Fibroblast of lung (primary cell): ENCODE results near the gene SLX1A. TPM values are rescaled to one million over a fixed set of nuclear protein-coding genes. Genes with fewer than 3 reads are reported as not detected.
"Not testable (repeated sequence)": the region's sequence is repeated elsewhere in the genome, so short reads cannot be mapped to it uniquely, and the experiment has no call there.

Experiments used
- DNase-seq, 2 donors: peaks; one replicate each; pipeline versions ENCODE4 v3.0.0 to v3.0.0-alpha.2; 2010; ENCODE audit warnings: low read depth in 2 of 2
- H2AFZ ChIP-seq: 2 replicates; pipeline ENCODE4 v1.5.1; 2012; ENCODE audit warnings: low read length, control low read depth, inconsistent platforms
- H3K27ac ChIP-seq: 2 replicates; pipeline ENCODE4 v1.5.1; 2011; ENCODE audit warnings: low read length, control low read depth; ENCODE audit not compliant: insufficient read depth
- H3K27me3 ChIP-seq: 2 replicates; pipeline ENCODE4 v1.5.1; 2011; ENCODE audit warnings: mild to moderate bottlenecking, low read length; ENCODE audit not compliant: control insufficient read depth, insufficient read depth
- H3K36me3 ChIP-seq: 2 replicates; pipeline ENCODE4 v1.5.1; 2011; ENCODE audit warnings: low read length; ENCODE audit not compliant: control insufficient read depth, insufficient read depth
- H3K4me1 ChIP-seq: 2 replicates; pipeline ENCODE4 v1.5.1; 2011; ENCODE audit warnings: low read length; ENCODE audit not compliant: control insufficient read depth, insufficient read depth; ENCODE audit errors: extremely low read depth
- H3K4me2 ChIP-seq: 2 replicates; pipeline ENCODE4 v1.5.1; 2011; ENCODE audit warnings: low read length, control low read depth; ENCODE audit not compliant: insufficient read depth; ENCODE audit errors: extremely low read depth
- H3K4me3 ChIP-seq, 4 experiments: fragments of 200-600 bp in 1 of 4; sonication (generic) in 1 of 4; replicated peaks in 1 of 4; 2 replicates each; pipeline ENCODE4 v1.5.1; 2011 to 2016; ENCODE audit warnings: low read length in 4 of 4, low read depth in 3 of 4, mild to moderate bottlenecking in 3 of 4, control low read depth in 2 of 4, inconsistent platforms in 1 of 4, mixed read lengths in 1 of 4; ENCODE audit not compliant: insufficient read depth in 1 of 4; ENCODE audit errors: control extremely low read depth in 1 of 4
- H3K79me2 ChIP-seq: 2 replicates; pipeline ENCODE4 v1.5.1; 2012; ENCODE audit warnings: mild to moderate bottlenecking, low read length, inconsistent platforms; ENCODE audit not compliant: control insufficient read depth, insufficient read depth
- H3K9ac ChIP-seq: 2 replicates; pipeline ENCODE4 v1.5.1; 2011; ENCODE audit warnings: mild to moderate bottlenecking, low read length, control low read depth; ENCODE audit not compliant: insufficient read depth
- H3K9me3 ChIP-seq: 2 replicates; pipeline ENCODE4 v1.5.1; 2012; ENCODE audit warnings: low read depth, low read length; ENCODE audit not compliant: control insufficient read depth, insufficient read depth
- H4K20me1 ChIP-seq: 2 replicates; pipeline ENCODE4 v1.5.1; 2011; ENCODE audit warnings: low read length; ENCODE audit not compliant: control insufficient read depth, insufficient read depth; ENCODE audit errors: extremely low read depth
- polyA plus RNA-seq, 2 donors: library from polyadenylated mRNA; depleted of rRNA in 1 of 2; stranded (reverse) in 1 of 2; unstranded in 1 of 2; fragments of >200 nt; gene quantifications; 2 replicates each; pipeline ENCODE4 v1.2.1, GENCODE V29; 2011 to 2012; ENCODE audit warnings: missing spikeins in 1 of 2
- total RNA-seq: library from RNA; depleted of rRNA; stranded (reverse); fragments of >200 nt; gene quantifications from 2 replicates; pipeline ENCODE4 v1.2.1, GENCODE V29; 2014

SLX1A gene
- total and polyA plus RNA-seq, 2 donors (not counting 1 experiment from before 2014, with no cell fraction given), result 3.9 to 19.2 TPM

- H2AFZ ChIP-seq, H3K9me3 ChIP-seq, H3K9ac ChIP-seq, H4K20me1 ChIP-seq, H3K4me2 ChIP-seq, H3K79me2 ChIP-seq, H3K36me3 ChIP-seq, H3K4me1 ChIP-seq, H3K27ac ChIP-seq, H3K4me3 ChIP-seq, DNase-seq, H3K27me3 ChIP-seq: not testable (repeated sequence)
Observed at GRCh38 chr16:30217082-30217481, 23.4 kb downstream of the SLX1A start.

Other genes with a start within 250 kb of the SLX1A start
- gene TMEM219, start 231.8 kb upstream of the SLX1A start, total RNA-seq, result 80.6 and 100 TPM in 2 replicates
- gene TMEM219, start 231.8 kb upstream of the SLX1A start, polyA plus RNA-seq, result 79.4 and 86.3 TPM in 2 replicates
- gene TAOK2, start 220.0 kb upstream of the SLX1A start, total RNA-seq, result 36.5 and 41.3 TPM in 2 replicates
- gene TAOK2, start 220.0 kb upstream of the SLX1A start, polyA plus RNA-seq, result 12.3 and 14.3 TPM in 2 replicates
- 5.6 and 7.9 TPM in 2 replicates for gene HIRIP3, start 198.3 kb upstream of the SLX1A start, total RNA-seq
- 3.0 and 7.2 TPM in 2 replicates for gene HIRIP3, start 198.3 kb upstream of the SLX1A start, polyA plus RNA-seq
- gene INO80E, start 197.6 kb upstream of the SLX1A start, total RNA-seq, result 16.3 and 18.5 TPM in 2 replicates
- gene INO80E, start 197.6 kb upstream of the SLX1A start, polyA plus RNA-seq, result 21.9 and 37.1 TPM in 2 replicates
- 0.26 and 0.33 TPM in 2 replicates for gene DOC2A, start 182.8 kb upstream of the SLX1A start, total RNA-seq
- gene DOC2A, start 182.8 kb upstream of the SLX1A start, polyA plus RNA-seq, result 0.03 TPM in 1 of 2 replicates, not detected in the other
- gene C16orf92, start 170.7 kb upstream of the SLX1A start, total RNA-seq, result not detected in 2 replicates
- gene C16orf92, start 170.7 kb upstream of the SLX1A start, polyA plus RNA-seq, result not detected in 2 replicates
- gene TLCD3B, start 162.6 kb upstream of the SLX1A start, total RNA-seq, result not detected in 2 replicates
- 0.11 TPM in 1 of 2 replicates, not detected in the other for gene TLCD3B, start 162.6 kb upstream of the SLX1A start, polyA plus RNA-seq
- gene ALDOA, start 128.1 kb upstream of the SLX1A start, total RNA-seq, result 461 and 474 TPM in 2 replicates
- 1,015 and 1,066 TPM in 2 replicates for gene ALDOA, start 128.1 kb upstream of the SLX1A start, polyA plus RNA-seq
- 134 and 147 TPM in 2 replicates for gene PPP4C, start 117.9 kb upstream of the SLX1A start, total RNA-seq
- gene PPP4C, start 117.9 kb upstream of the SLX1A start, polyA plus RNA-seq, result 116 and 161 TPM in 2 replicates
- gene TBX6, start 102.0 kb upstream of the SLX1A start, total RNA-seq, result 0.26 and 0.33 TPM in 2 replicates
- not detected in 2 replicates for gene TBX6, start 102.0 kb upstream of the SLX1A start, polyA plus RNA-seq
- 16.0 and 19.5 TPM in 2 replicates for gene YPEL3, start 97.7 kb upstream of the SLX1A start, total RNA-seq
- gene YPEL3, start 97.7 kb upstream of the SLX1A start, polyA plus RNA-seq, result 11.9 and 21.4 TPM in 2 replicates
- 1.0 and 1.2 TPM in 2 replicates for gene GDPD3, start 80.3 kb upstream of the SLX1A start, total RNA-seq
- gene GDPD3, start 80.3 kb upstream of the SLX1A start, polyA plus RNA-seq, result 1.2 and 1.3 TPM in 2 replicates
- 32.1 and 48.7 TPM in 2 replicates for gene MAPK3, start 70.7 kb upstream of the SLX1A start, total RNA-seq
- 167 and 264 TPM in 2 replicates for gene MAPK3, start 70.7 kb upstream of the SLX1A start, polyA plus RNA-seq
- 0.17 and 0.26 TPM in 2 replicates for gene CORO1A, start 10.3 kb upstream of the SLX1A start, total RNA-seq
- gene CORO1A, start 10.3 kb upstream of the SLX1A start, polyA plus RNA-seq, result 0.85 and 2.6 TPM in 2 replicates
- gene BOLA2B, start 209 bp upstream of the SLX1A start, total RNA-seq, result 12.6 and 18.0 TPM in 2 replicates
- gene BOLA2B, start 209 bp upstream of the SLX1A start, polyA plus RNA-seq, result 47.4 and 79.2 TPM in 2 replicates
- gene SULT1A3, start 5.4 kb downstream of the SLX1A start, total RNA-seq, result 2.1 and 2.8 TPM in 2 replicates
- gene SULT1A3, start 5.4 kb downstream of the SLX1A start, polyA plus RNA-seq, result 3.1 and 4.1 TPM in 2 replicates
- gene NPIPB13, start 54.6 kb downstream of the SLX1A start, total RNA-seq, result 1.3 and 3.0 TPM in 2 replicates
- gene NPIPB13, start 54.6 kb downstream of the SLX1A start, polyA plus RNA-seq, result 0.33 and 0.62 TPM in 2 replicates
- 35.2 and 36.0 TPM in 2 replicates for gene CD2BP2, start 161.4 kb downstream of the SLX1A start, total RNA-seq
- 45.5 and 47.3 TPM in 2 replicates for gene CD2BP2, start 161.4 kb downstream of the SLX1A start, polyA plus RNA-seq
- gene TBC1D10B, start 176.6 kb downstream of the SLX1A start, total RNA-seq, result 22.1 and 29.6 TPM in 2 replicates
- 14.8 and 22.1 TPM in 2 replicates for gene TBC1D10B, start 176.6 kb downstream of the SLX1A start, polyA plus RNA-seq
- gene MYL11, start 180.9 kb downstream of the SLX1A start, total RNA-seq, result not detected in 2 replicates
- 0.11 and 0.45 TPM in 2 replicates for gene MYL11, start 180.9 kb downstream of the SLX1A start, polyA plus RNA-seq
- 0.17 and 0.26 TPM in 2 replicates for gene SEPTIN1, start 188.7 kb downstream of the SLX1A start, total RNA-seq
- 0.17 TPM in 1 of 2 replicates, not detected in the other for gene SEPTIN1, start 188.7 kb downstream of the SLX1A start, polyA plus RNA-seq
- 7.3 and 7.7 TPM in 2 replicates for gene ZNF48, start 201.5 kb downstream of the SLX1A start, total RNA-seq
- gene ZNF48, start 201.5 kb downstream of the SLX1A start, polyA plus RNA-seq, result 3.2 and 4.0 TPM in 2 replicates
- gene ZNF771, start 213.7 kb downstream of the SLX1A start, total RNA-seq, result 8.4 and 10.5 TPM in 2 replicates
- 3.1 and 4.5 TPM in 2 replicates for gene ZNF771, start 213.7 kb downstream of the SLX1A start, polyA plus RNA-seq
- gene DCTPP1, start 236.2 kb downstream of the SLX1A start, total RNA-seq, result 6.6 and 8.5 TPM in 2 replicates
- 23.6 and 38.1 TPM in 2 replicates for gene DCTPP1, start 236.2 kb downstream of the SLX1A start, polyA plus RNA-seq